Testis (tissue), 2 donors: ENCODE measurements around the gene CUX1.

Source experiments
- CTCF ChIP-seq, 3 experiments: fragments of 450-650 bp in 2 of 3; fragments of 200-600 bp in 1 of 3; sonication (generic) in 1 of 3; IDR thresholded peaks; one replicate each; pipeline ENCODE4 v1.5.1; 2016 to 2019; ENCODE audit warnings: antibody characterized with exemption in 3 of 3, mild to moderate bottlenecking in 2 of 3, moderate library complexity in 1 of 3
- POLR2A ChIP-seq: fragments of 450-650 bp; IDR thresholded peaks from one replicate; pipeline ENCODE4 v1.6.1; 2017; ENCODE audit warnings: antibody characterized with exemption, mild to moderate bottlenecking, moderate library complexity

GRCh38 chr7:102077081-102077480 lies 259.7 kb downstream of the CUX1 start:
- TF ChIP-seq POLR2A (no peak), CTCF (IDR thresholded peaks at IDR 0.05) (no peak)
